Muscle layer of duodenum (tissue), 2 donors: ENCODE measurements around the gene PRIMPOL.
A peak's percentile ranks its signal among the peaks of the same experiment; 100 is the strongest.
"Not testable (repeated sequence)": the region's sequence is repeated elsewhere in the genome, so short reads cannot be mapped to it uniquely, and the experiment has no call there.

Experiments
- H3K27ac ChIP-seq: one replicate; pipeline ENCODE4 v1.7.0; 2013; ENCODE audit warnings: mild to moderate bottlenecking, low read length
- H3K27me3 ChIP-seq: one replicate; pipeline ENCODE4 v1.7.0; 2013; ENCODE audit warnings: low read depth, mild to moderate bottlenecking, control low read depth, low read length
- H3K36me3 ChIP-seq, 2 donors: one replicate each; pipeline ENCODE4 v1.7.0; 2013; ENCODE audit warnings: low read length in 2 of 2, control low read depth in 1 of 2, mild to moderate bottlenecking in 1 of 2; ENCODE audit not compliant: insufficient read depth in 2 of 2, control insufficient read depth in 1 of 2
- H3K4me1 ChIP-seq, 2 donors: one replicate each; pipeline ENCODE4 v1.7.0; 2013; ENCODE audit warnings: low read length in 2 of 2, mild to moderate bottlenecking in 2 of 2, control low read depth in 1 of 2, moderate library complexity in 1 of 2; ENCODE audit not compliant: insufficient read depth in 2 of 2, control insufficient read depth in 1 of 2
- H3K4me3 ChIP-seq, 2 donors: one replicate each; pipeline ENCODE4 v1.7.0; 2013; ENCODE audit warnings: low read length in 2 of 2, low read depth in 1 of 2, mild to moderate bottlenecking in 1 of 2
- H3K9me3 ChIP-seq, 2 donors: one replicate each; pipeline ENCODE4 v1.7.0; 2013; ENCODE audit warnings: low read length in 2 of 2, control low read depth in 1 of 2, mild to moderate bottlenecking in 1 of 2; ENCODE audit not compliant: control insufficient read depth in 1 of 2
- donor health status: healthy.

PRIMPOL gene

GRCh38 chr4:184653650-184654049 is 4.1 kb downstream of the PRIMPOL start:
- Histone ChIP-seq H3K27me3 (no peaks in the 10 kb centered on the region), H3K4me1 (peaks cover 0 to 5% of the 10 kb centered on the region in 2 donors), H3K9me3 (no peaks in the 10 kb centered on the region), H3K36me3 (peaks cover 0 to 6% of the 10 kb centered on the region in 2 donors), H3K27ac (no peak overlapping the region), H3K4me3 (no peak overlapping the region)

- no peaks in the 10 kb centered on the region for H3K27me3 ChIP-seq
- H3K9me3 ChIP-seq: no peaks in the 10 kb centered on the region
- no peaks in the 10 kb centered on the region for H3K4me1 ChIP-seq
- no peak overlapping the region for H3K4me3 ChIP-seq
- peaks cover 4 to 18% of the 10 kb centered on the region in 2 donors for H3K36me3 ChIP-seq
- no peak overlapping the region for H3K27ac ChIP-seq
Observed at GRCh38 chr4:184655889-184656869, 6.6 kb downstream of the PRIMPOL start.

GRCh38 chr4:184657144-184657543 is 7.6 kb downstream of the PRIMPOL start:
- no peak overlapping the region for H3K4me3 ChIP-seq
- no peak overlapping the region for H3K27ac ChIP-seq
- no peaks in the 10 kb centered on the region for H3K4me1 ChIP-seq
- H3K9me3 ChIP-seq: no peaks in the 10 kb centered on the region
- no peaks in the 10 kb centered on the region for H3K27me3 ChIP-seq
- peaks cover 4 to 21% of the 10 kb centered on the region in 2 donors for H3K36me3 ChIP-seq

GRCh38 chr4:184657820-184658219 is 8.3 kb downstream of the PRIMPOL start:
- H3K9me3 ChIP-seq, H3K4me3 ChIP-seq, H3K27me3 ChIP-seq, H3K27ac ChIP-seq, H3K4me1 ChIP-seq: not testable (repeated sequence)
- H3K36me3 ChIP-seq: peaks cover 4 to 21% of the 10 kb centered on the region in 2 donors

GRCh38 chr4:184660978-184661377 is 11.4 kb downstream of the PRIMPOL start:
- no peak overlapping the region for H3K27ac ChIP-seq
- H3K27me3 ChIP-seq: no peaks in the 10 kb centered on the region
- no peak overlapping the region for H3K4me3 ChIP-seq
- H3K9me3 ChIP-seq: no peaks in the 10 kb centered on the region
- peaks cover 4 to 25% of the 10 kb centered on the region in 2 donors for H3K36me3 ChIP-seq
- no peaks in the 10 kb centered on the region for H3K4me1 ChIP-seq

- peaks cover 4 to 30% of the 10 kb centered on the region in 2 donors for H3K36me3 ChIP-seq
- no peaks in the 10 kb centered on the region for H3K27me3 ChIP-seq
- no peaks in the 10 kb centered on the region for H3K4me1 ChIP-seq
- H3K4me3 ChIP-seq: no peak overlapping the region
- no peaks in the 10 kb centered on the region for H3K9me3 ChIP-seq
- no peak overlapping the region for H3K27ac ChIP-seq
Observed at GRCh38 chr4:184662236-184662635, 12.7 kb downstream of the PRIMPOL start.

- H3K9me3 ChIP-seq: no peaks in the 10 kb centered on the region
- peaks cover 9 to 44% of the 10 kb centered on the region in 2 donors for H3K36me3 ChIP-seq
- no peaks in the 10 kb centered on the region for H3K27me3 ChIP-seq
- H3K4me1 ChIP-seq: no peaks in the 10 kb centered on the region
- no peak overlapping the region for H3K4me3 ChIP-seq
- no peak overlapping the region for H3K27ac ChIP-seq
Observed at GRCh38 chr4:184664445-184665210, 15.1 kb downstream of the PRIMPOL start.

GRCh38 chr4:184666670-184667069 is 17.1 kb downstream of the PRIMPOL start:
- Histone ChIP-seq H3K9me3 (no peaks in the 10 kb centered on the region), H3K36me3 (peaks cover 5 to 40% of the 10 kb centered on the region in 2 donors), H3K4me1 (no peaks in the 10 kb centered on the region), H3K27ac (no peak overlapping the region), H3K4me3 (no peak overlapping the region), H3K27me3 (no peaks in the 10 kb centered on the region)

GRCh38 chr4:184668096-184668495 is 18.6 kb downstream of the PRIMPOL start:
- Histone ChIP-seq H3K4me3 (no peak overlapping the region), H3K9me3 (no peaks in the 10 kb centered on the region), H3K36me3 (peaks cover 13 to 54% of the 10 kb centered on the region in 2 donors), H3K27me3 (no peaks in the 10 kb centered on the region), H3K27ac (peak overlapping the region; percentile 21), H3K4me1 (no peaks in the 10 kb centered on the region)

- H3K27ac ChIP-seq: peak overlapping the region; percentile 21
- peaks cover 13 to 55% of the 10 kb centered on the region in 2 donors for H3K36me3 ChIP-seq
- H3K4me3 ChIP-seq: no peak overlapping the region
- no peaks in the 10 kb centered on the region for H3K4me1 ChIP-seq
- no peaks in the 10 kb centered on the region for H3K9me3 ChIP-seq
- no peaks in the 10 kb centered on the region for H3K27me3 ChIP-seq
Observed at GRCh38 chr4:184668511-184669114, 19.1 kb downstream of the PRIMPOL start.

GRCh38 chr4:184669251-184669650 is 19.7 kb downstream of the PRIMPOL start:
- Histone ChIP-seq H3K27me3 (no peaks in the 10 kb centered on the region), H3K9me3 (no peaks in the 10 kb centered on the region), H3K36me3 (peaks cover 13 to 60% of the 10 kb centered on the region in 2 donors), H3K4me1 (no peaks in the 10 kb centered on the region), H3K27ac (no peak overlapping the region), H3K4me3 (no peak overlapping the region)
